ENCODE data around the gene C2orf76. TPM values are rescaled to one million over a fixed set of nuclear protein-coding genes. Genes with fewer than 3 reads are reported as not detected.

C2orf76 gene
- total RNA-seq, 4 donors from 2014 or later, result 5.3 to 19.9 (median 13.3) TPM

GRCh38 chr2:119397196-119397595 lies 30.6 kb upstream of the C2orf76 start:
- 93 to 96% methylated on average over 6 of the region's 6 CpGs for WGBS, 2 donors
- TF ChIP-seq CTCF (IDR thresholded peaks at IDR 0.05) (no peak), POLR2A (IDR thresholded peaks at IDR 0.05) (no peak)
- no peak overlapping the region for H3K4me3 ChIP-seq (replicated peaks in 1 of 3)
- DNase-seq, result no peak
- H3K4me1 ChIP-seq, result no peaks in the 10 kb centered on the region
- H3K9me3 ChIP-seq, result no peaks in the 10 kb centered on the region
- H3K27ac ChIP-seq, result no peak overlapping the region
- intact Hi-C loops (cut with DNase I), result no loop called here
- no peaks in the 10 kb centered on the region for H3K27me3 ChIP-seq
- no peaks in the 10 kb centered on the region for H3K36me3 ChIP-seq

- intact Hi-C loops (cut with DNase I), result no loop called here
- peaks cover 9 to 14% of the 10 kb centered on the region in 2 donors for H3K4me1 ChIP-seq
- H3K4me3 ChIP-seq (replicated peaks in 1 of 3), result no peak overlapping the region
- TF ChIP-seq POLR2A (IDR thresholded peaks at IDR 0.05) (no peak), CTCF (IDR thresholded peaks at IDR 0.05) (no peak)
- H3K27ac ChIP-seq, result no peak overlapping the region
- H3K27me3 ChIP-seq, result no peaks in the 10 kb centered on the region
- DNase-seq, result no peak
- no peaks in the 10 kb centered on the region for H3K9me3 ChIP-seq
- 92 to 96% methylated on average over 3 of the region's 3 CpGs for WGBS, 2 donors
- no peaks in the 10 kb centered on the region for H3K36me3 ChIP-seq
Measured at GRCh38 chr2:119393971-119394748, 27.5 kb upstream of the C2orf76 start.

- TF ChIP-seq POLR2A (IDR thresholded peaks at IDR 0.05) (no peak), CTCF (IDR thresholded peaks at IDR 0.05) (no peak)
- Histone ChIP-seq H3K9me3 (no peaks in the 10 kb centered on the region), H3K4me3 (replicated peaks in 1 of 3) (no peak overlapping the region), H3K36me3 (no peaks in the 10 kb centered on the region), H3K27me3 (no peaks in the 10 kb centered on the region), H3K4me1 (peaks cover 23 to 36% of the 10 kb centered on the region in 2 donors), H3K27ac (peak overlapping the region; percentile 81 to 85 (median 83))
- DNase-seq, result peak; percentile 87 to 90
- WGBS, 2 donors, result 32 to 45% methylated on average over 5 of the region's 5 CpGs
- intact Hi-C loops (cut with DNase I), result no loop called here
Measured at GRCh38 chr2:119389615-119390306, 23.1 kb upstream of the C2orf76 start.

GRCh38 chr2:119387381-119388129 lies 20.9 kb upstream of the C2orf76 start:
- no peaks in the 10 kb centered on the region for H3K36me3 ChIP-seq
- 14 to 19% methylated on average over 9 of the region's 9 CpGs for whole genome bisulfite sequencing, 2 donors
- TF ChIP-seq POLR2A (IDR thresholded peaks at IDR 0.05) (peak in 1 of 2 donors; percentile 18), CTCF (IDR thresholded peaks at IDR 0.05) (peak in 2 of 6 experiments; percentile 35 to 43)
- peaks cover 23 to 36% of the 10 kb centered on the region in 2 donors for H3K4me1 ChIP-seq
- H3K4me3 ChIP-seq (replicated peaks in 1 of 3), result no peak overlapping the region
- intact Hi-C loops (cut with DNase I), result no loop called here
- peak overlapping the region; percentile 81 to 85 (median 83) for H3K27ac ChIP-seq
- no peaks in the 10 kb centered on the region for H3K9me3 ChIP-seq
- DNase-seq, result peak; percentile 97
- H3K27me3 ChIP-seq, result no peaks in the 10 kb centered on the region

Measured in thyroid gland (tissue), 4 donors.